H1 (cell line): ENCODE data around the gene OTX2. TPM values are rescaled to one million over a fixed set of nuclear protein-coding genes. Genes with fewer than 3 reads are reported as not detected.

Source experiments
- CTCF ChIA-PET: fragments of 300-600 bp; sonication (Branson Sonifier 250); formaldehyde crosslinking; loops from one replicate; lab custom pipeline; 2021; ENCODE audit not compliant: partially characterized antibody; lab: Charles Lee
- POLR2A ChIA-PET: fragments of 300-600 bp; sonication (Branson Sonifier 250); formaldehyde crosslinking; loops from one replicate; lab custom pipeline; 2021; ENCODE audit warnings: inconsistent platforms; ENCODE audit not compliant: partially characterized antibody; lab: Charles Lee
- DNase-seq, 2 experiments: peaks; one replicate each; pipeline versions ENCODE4 v3.0.0 to v3.0.0-alpha.2; 2010 to 2022; ENCODE audit warnings: low spot score in 2 of 2, low read depth in 1 of 2, mixed read lengths in 1 of 2
- FAIRE-seq: peaks from 2 replicates; lab custom pipeline; 2011; peaks lifted over from hg19 to GRCh38; lab: Jason Lieb, UNC
- H2AFZ ChIP-seq: 2 replicates; pipeline ENCODE4 v1.8.1; 2012; ENCODE audit warnings: low read length, inconsistent platforms
- H2AK5ac ChIP-seq: 2 replicates; pipeline ENCODE4 v1.6.1; 2013; ENCODE audit warnings: low read depth, low read length
- H2BK120ac ChIP-seq: replicated peaks from 2 replicates; pipeline ENCODE3; 2013; ENCODE audit warnings: low read depth, low read length, inconsistent platforms
- H2BK12ac ChIP-seq: 2 replicates; pipeline ENCODE4 v1.6.1; 2013; ENCODE audit warnings: low read depth, low read length
- H2BK15ac ChIP-seq: 2 replicates; pipeline ENCODE4 v1.6.1; 2013; ENCODE audit warnings: low read length
- H2BK20ac ChIP-seq: 2 replicates; pipeline ENCODE4 v1.6.1; 2013; ENCODE audit warnings: low read length
- H2BK5ac ChIP-seq: 2 replicates; pipeline ENCODE4 v1.6.1; 2013; ENCODE audit warnings: low read depth, low read length
- H3K14ac ChIP-seq: 2 replicates; pipeline ENCODE4 v1.6.1; 2013; ENCODE audit warnings: inconsistent platforms; ENCODE audit not compliant: insufficient read length
- H3K18ac ChIP-seq: 2 replicates; pipeline ENCODE4 v1.6.1; 2013; ENCODE audit warnings: low read length; ENCODE audit errors: extremely low read depth
- H3K23ac ChIP-seq: 2 replicates; pipeline ENCODE4 v1.6.1; 2013; ENCODE audit warnings: inconsistent platforms; ENCODE audit not compliant: insufficient read length
- H3K23me2 ChIP-seq: 2 replicates; pipeline ENCODE4 v1.6.1; 2013; ENCODE audit warnings: low read depth, low read length
- H3K27ac ChIP-seq: 2 replicates; pipeline ENCODE4 v1.6.1; 2011; ENCODE audit warnings: low read depth, low read length, inconsistent platforms
- H3K27me3 ChIP-seq, 4 experiments: replicated peaks in 1 of 4; 1 replicate in 1 of 4; 2 replicates in 3 of 4; pipeline versions ENCODE4 v1.6.1 to v1.8.1; 2011 to 2013; ENCODE audit warnings: low read length in 3 of 4, mild to moderate bottlenecking in 3 of 4, inconsistent platforms in 2 of 4, mixed read lengths in 2 of 4, moderate library complexity in 1 of 4; ENCODE audit not compliant: control insufficient read depth in 3 of 4, insufficient read depth in 3 of 4; ENCODE audit errors: extremely low read depth in 1 of 4
- H3K36me3 ChIP-seq, 4 experiments: 2 replicates each; pipeline versions ENCODE4 v1.6.1 to v1.8.1; 2011 to 2013; ENCODE audit warnings: mild to moderate bottlenecking in 4 of 4, low read length in 3 of 4, moderate library complexity in 2 of 4, control low read depth in 1 of 4, inconsistent platforms in 1 of 4; ENCODE audit not compliant: insufficient read depth in 4 of 4, control insufficient read depth in 2 of 4
- H3K4ac ChIP-seq: replicated peaks from 2 replicates; pipeline ENCODE3; 2013; ENCODE audit warnings: low read length, low read depth, mixed read lengths, inconsistent platforms; ENCODE audit not compliant: insufficient read length
- H3K4me1 ChIP-seq, 4 experiments: replicated peaks in 1 of 4; 1 replicate in 1 of 4; 2 replicates in 3 of 4; pipeline versions ENCODE4 v1.6.1 to v1.8.1; 2011 to 2013; ENCODE audit warnings: low read length in 3 of 4, inconsistent platforms in 2 of 4, mixed read lengths in 1 of 4; ENCODE audit not compliant: insufficient read depth in 4 of 4, control insufficient read depth in 3 of 4
- H3K4me2 ChIP-seq, 2 experiments: 2 replicates each; pipeline versions ENCODE4 v1.6.1 to v1.8.1; 2011 to 2013; ENCODE audit warnings: low read depth in 2 of 2, low read length in 2 of 2, control low read depth in 1 of 2, inconsistent platforms in 1 of 2, mild to moderate bottlenecking in 1 of 2; ENCODE audit not compliant: insufficient read depth in 1 of 2
- H3K4me3 ChIP-seq, 4 experiments: fragments of 200-600, 300-600 bp in 1 of 4; sonication (generic), shearing (Covaris generic), sonication (Bioruptor Twin) in 1 of 4; 2 replicates each; pipeline versions ENCODE4 v1.5.1 to v1.8.1; 2011 to 2016; ENCODE audit warnings: low read length in 4 of 4, low read depth in 3 of 4, control low read depth in 2 of 4, inconsistent platforms in 2 of 4, mild to moderate bottlenecking in 2 of 4, mixed read lengths in 1 of 4, moderate library complexity in 1 of 4; ENCODE audit not compliant: insufficient read depth in 2 of 4; ENCODE audit errors: extremely low read depth in 1 of 4
- H3K56ac ChIP-seq: replicated peaks from 2 replicates; pipeline ENCODE3; 2013; ENCODE audit warnings: low read depth, mild to moderate bottlenecking, mixed read lengths, low read length, inconsistent platforms; ENCODE audit not compliant: insufficient read length
- H3K79me1 ChIP-seq: 2 replicates; pipeline ENCODE4 v1.6.1; 2013; ENCODE audit warnings: low read depth, low read length, control low read depth
- H3K79me2 ChIP-seq, 2 experiments: 2 replicates each; pipeline versions ENCODE4 v1.6.1 to v1.8.1; 2012 to 2013; ENCODE audit warnings: low read length in 2 of 2, mild to moderate bottlenecking in 2 of 2, inconsistent platforms in 1 of 2; ENCODE audit not compliant: insufficient read depth in 2 of 2, control insufficient read depth in 1 of 2
- H3K9ac ChIP-seq, 4 experiments: replicated peaks in 1 of 4; 1 replicate in 1 of 4; 2 replicates in 3 of 4; pipeline versions ENCODE4 v1.6.1 to v1.8.1; 2011 to 2013; ENCODE audit warnings: low read depth in 3 of 4, low read length in 3 of 4, control low read depth in 2 of 4, mild to moderate bottlenecking in 2 of 4, moderate library complexity in 2 of 4, inconsistent platforms in 1 of 4; ENCODE audit errors: extremely low read depth in 1 of 4
- H3K9me3 ChIP-seq, 2 experiments: 2 replicates each; pipeline versions ENCODE4 v1.6.1 to v1.8.1; 2012 to 2013; ENCODE audit warnings: mild to moderate bottlenecking in 2 of 2, moderate library complexity in 2 of 2, control low read depth in 1 of 2, inconsistent platforms in 1 of 2, low read depth in 1 of 2, low read length in 1 of 2, mixed read lengths in 1 of 2; ENCODE audit not compliant: insufficient read depth in 2 of 2
- H4K20me1 ChIP-seq, 2 experiments: replicated peaks in 1 of 2; 2 replicates each; pipeline versions ENCODE3 to v1.8.1; 2011 to 2013; ENCODE audit warnings: inconsistent platforms in 2 of 2, low read length in 2 of 2, mild to moderate bottlenecking in 1 of 2; ENCODE audit not compliant: insufficient read depth in 2 of 2, control insufficient read depth in 1 of 2
- H4K5ac ChIP-seq: 2 replicates; pipeline ENCODE4 v1.6.1; 2013; ENCODE audit warnings: low read length, low read depth, mixed read lengths, inconsistent platforms; ENCODE audit not compliant: insufficient read length
- H4K8ac ChIP-seq: 2 replicates; pipeline ENCODE4 v1.8.0; 2013; ENCODE audit warnings: mild to moderate bottlenecking, moderate library complexity, low read length, inconsistent platforms; ENCODE audit not compliant: insufficient read depth; ENCODE audit errors: extremely low read depth
- H4K91ac ChIP-seq: replicated peaks from 2 replicates; pipeline ENCODE3; 2013; ENCODE audit warnings: low read length, mixed read lengths, inconsistent platforms; ENCODE audit not compliant: insufficient read length
- CEBPB ChIP-seq: IDR thresholded peaks from 2 replicates; pipeline ENCODE4 v1.6.1; 2012; ENCODE audit warnings: low read depth, low read length
- CTBP2 ChIP-seq: IDR thresholded peaks from 2 replicates; pipeline ENCODE4 v1.7.0; 2011; ENCODE audit warnings: borderline replicate concordance, mild to moderate bottlenecking, moderate library complexity, mixed read lengths, low read length; ENCODE audit not compliant: insufficient read depth, insufficient read length
- EZH2 ChIP-seq: fragments of 200-600 bp; sonication (generic); IDR thresholded peaks from 2 replicates; pipeline ENCODE4 v1.7.1; 2012; ENCODE audit warnings: low read depth, mild to moderate bottlenecking, moderate library complexity, low read length, inconsistent platforms; ENCODE audit not compliant: severe bottlenecking
- KDM4A ChIP-seq: IDR thresholded peaks from one replicate; pipeline ENCODE4 v1.7.1; 2012; ENCODE audit warnings: low read depth, mild to moderate bottlenecking, moderate library complexity, low read length, inconsistent platforms; ENCODE audit not compliant: severe bottlenecking
- MAX ChIP-seq: IDR thresholded peaks from 2 replicates; pipeline ENCODE4 v1.6.1; 2012; ENCODE audit warnings: inconsistent platforms
- POLR2AphosphoS5 ChIP-seq: IDR thresholded peaks from 2 replicates; pipeline ENCODE4 v1.6.1; 2011; ENCODE audit warnings: low read depth, low read length
- RAD21 ChIP-seq, 2 experiments: IDR thresholded peaks in 1 of 2; conservative IDR thresholded peaks in 1 of 2; 2 replicates each; pipeline ENCODE4 v1.6.1; 2011; ENCODE audit warnings: low read depth in 2 of 2, low read length in 2 of 2, improper control_type of control experiment in 1 of 2, inconsistent platforms in 1 of 2, mild to moderate bottlenecking in 1 of 2, moderate library complexity in 1 of 2
- RXRA ChIP-seq: IDR thresholded peaks from 2 replicates; pipeline ENCODE4 v1.6.1; 2011; ENCODE audit warnings: low read depth, mild to moderate bottlenecking, low read length, moderate library complexity; ENCODE audit not compliant: insufficient read depth
- SAP30 ChIP-seq: fragments of 300-600 bp; sonication (generic); IDR thresholded peaks from 2 replicates; pipeline ENCODE4 v1.7.1; 2012; ENCODE audit warnings: low read length, moderate library complexity, mild to moderate bottlenecking, inconsistent platforms; ENCODE audit not compliant: insufficient read depth, insufficient replicate concordance
- SUZ12 ChIP-seq: fragments of 200-600 bp; sonication (generic); IDR thresholded peaks from 2 replicates; pipeline ENCODE4 v1.6.1; 2012; ENCODE audit warnings: mild to moderate bottlenecking, inconsistent platforms, low read length, moderate library complexity, mixed read lengths
- WGBS, 2 experiments: shearing (Covaris generic) in 1 of 2; methylation state at CpG; one replicate each; pipeline versions ENCODE4 v1.1.6 to v1.1.7; 2013 to 2015; ENCODE audit warnings: low lambda C conversion rate in 2 of 2, mixed read lengths in 2 of 2, inconsistent platforms in 1 of 2, low coverage in 1 of 2, missing lambda C conversion rate in 1 of 2; ENCODE audit not compliant: insufficient replicate concordance in 2 of 2, insufficient coverage in 1 of 2, insufficient read length in 1 of 2; ENCODE audit errors: extremely low coverage in 1 of 2, missing lambda C conversion rate in 1 of 2; 5-methylcytosine and 5-hydroxymethylcytosine counted together
- polyA plus RNA-seq, 7 experiments: library from polyadenylated mRNA; depleted of rRNA in 3 of 7; stranded (reverse) in 5 of 7; unstranded in 2 of 7; fragments of >200 nt in 5 of 7; fragments of 200-250 nt in 2 of 7; gene quantifications; 1 replicate in 5 of 7; 2 replicates in 1 of 7; 4 replicates in 1 of 7; pipeline versions ENCODE4 v1.2.1 to v1.2.3, GENCODE V29; 2011 to 2013; ENCODE audit warnings: missing spikeins in 2 of 7, mixed read lengths in 2 of 7
- total RNA-seq: library from RNA; stranded (reverse); fragmentation: NEBNext Ultra II Directional; extraction: Animal tissue kit (Norgen Biotek cat#: 25700); gene quantifications from 2 replicates; pipeline ENCODE4 v1.2.1, GENCODE V29; 2021

OTX2 gene
- total and polyA plus RNA-seq, 2 of the 8 experiments (the other 6 are each of a cell fraction or from before 2014, with no cell fraction given), result 33.9 to 155 TPM

GRCh38 chr14:56817396-56817921 lies 7.2 kb upstream of the OTX2 start:
- 3% methylated on average over 30 of the region's 31 CpGs; no CpG with 5 or more reads in 1 of the 2 experiments for WGBS, 2 experiments
- no peak overlapping the region for H2BK15ac ChIP-seq
- H2AFZ ChIP-seq, result no peak overlapping the region
- peak overlapping the region; percentile 94 to 99 for H3K4me2 ChIP-seq
- H3K4ac ChIP-seq, result no peak overlapping the region
- no peaks in the 10 kb centered on the region; a peak in 1 of 8 replicates for H3K36me3 ChIP-seq
- peaks cover 32 to 72% (median 56%) of the 10 kb centered on the region in 4 experiments for H3K27me3 ChIP-seq
- H3K4me1 ChIP-seq, result peaks cover 12 to 35% (median 20%) of the 10 kb centered on the region in 4 experiments
- no peak overlapping the region for H3K9ac ChIP-seq
- no peak overlapping the region for H3K27ac ChIP-seq
- H4K91ac ChIP-seq, result no peak overlapping the region
- CTCF ChIA-PET, result interaction anchor here (0.6 to 2.3 kb wide), 19 partner anchors 12 to 261 kb away, joined by 3 to 8 read pairs (median 4); no protein-coding TSS in a partner anchor
- POLR2A ChIA-PET, result interaction anchor here (0.7 to 3.7 kb wide), 11 partner anchors 8 to 117 kb away, joined by 3 to 51 read pairs (median 4); no protein-coding TSS in a partner anchor
- no peak overlapping the region; the same call in 1 of the 2 replicates for H2BK5ac ChIP-seq
- H3K4me3 ChIP-seq, result peak overlapping the region; percentile 37 to 58 (median 42)
- no peaks in the 10 kb centered on the region for H3K79me2 ChIP-seq
- no peak overlapping the region for H3K14ac ChIP-seq
- no peak overlapping the region; the same call in 1 of the 2 replicates for H4K8ac ChIP-seq
- no peaks in the 10 kb centered on the region for H4K20me1 ChIP-seq
- H2BK120ac ChIP-seq, result no peak overlapping the region
- peak overlapping the region; percentile 34; the same call in 1 of the 2 replicates for H3K18ac ChIP-seq
- H3K56ac ChIP-seq, result no peak overlapping the region
- H2BK20ac ChIP-seq, result no peak overlapping the region
- no peaks in the 10 kb centered on the region for H3K79me1 ChIP-seq
- H3K23ac ChIP-seq, result no peak overlapping the region
- no peaks in the 10 kb centered on the region for H3K9me3 ChIP-seq
- no peak for FAIRE-seq
- 0 out of 2 replicates have a peak overlapping the region, but pooled peaks have one; percentile 28 for H2BK12ac ChIP-seq
- no peak overlapping the region for H4K5ac ChIP-seq
- H3K23me2 ChIP-seq, result peaks cover 16% of the 10 kb centered on the region
- no peak for TF ChIP-seq RXRA
- no peak for TF ChIP-seq RAD21 (IDR thresholded peaks at IDR 0.05 in 1 of 2, conservative IDR thresholded peaks at IDR 0.05 in 1 of 2; ENCODE audit: low read depth in 2 of 2, low read length in 2 of 2)
- no peak for TF ChIP-seq SAP30
- TF ChIP-seq SUZ12, result peak; percentile 66
- no peak for TF ChIP-seq POLR2AphosphoS5
- peak; percentile 75 for TF ChIP-seq CTBP2
- TF ChIP-seq EZH2, result peak; percentile 85
- no peak for TF ChIP-seq CEBPB
- TF ChIP-seq MAX, result peak; percentile 67
- TF ChIP-seq KDM4A, result peak; percentile 11
- TF ChIP-seq, all 59 proteins: peak for 5
- DNase-seq, result peak in 1 of 2 experiments; percentile 71
- H2AK5ac ChIP-seq, result no peak overlapping the region
